GM18505 (cell line): ENCODE data around the gene BAIAP3.
"Not testable (repeated sequence)": the region's sequence is repeated elsewhere in the genome, so short reads cannot be mapped to it uniquely, and the experiment has no call there.

Experiments used
- ATAC-seq: cut with Tn5 transposase; IDR thresholded peaks from one replicate; pipeline ENCODE4 v1.9.1; 2021; ENCODE audit not compliant: unreplicated experiment
- POLR2A ChIP-seq: IDR thresholded peaks from 4 replicates; pipeline ENCODE4 v1.6.1; 2011; ENCODE audit warnings: borderline replicate concordance; ENCODE audit not compliant: insufficient read depth, insufficient read length; ENCODE audit errors: extremely low read depth

BAIAP3 gene, protein sequence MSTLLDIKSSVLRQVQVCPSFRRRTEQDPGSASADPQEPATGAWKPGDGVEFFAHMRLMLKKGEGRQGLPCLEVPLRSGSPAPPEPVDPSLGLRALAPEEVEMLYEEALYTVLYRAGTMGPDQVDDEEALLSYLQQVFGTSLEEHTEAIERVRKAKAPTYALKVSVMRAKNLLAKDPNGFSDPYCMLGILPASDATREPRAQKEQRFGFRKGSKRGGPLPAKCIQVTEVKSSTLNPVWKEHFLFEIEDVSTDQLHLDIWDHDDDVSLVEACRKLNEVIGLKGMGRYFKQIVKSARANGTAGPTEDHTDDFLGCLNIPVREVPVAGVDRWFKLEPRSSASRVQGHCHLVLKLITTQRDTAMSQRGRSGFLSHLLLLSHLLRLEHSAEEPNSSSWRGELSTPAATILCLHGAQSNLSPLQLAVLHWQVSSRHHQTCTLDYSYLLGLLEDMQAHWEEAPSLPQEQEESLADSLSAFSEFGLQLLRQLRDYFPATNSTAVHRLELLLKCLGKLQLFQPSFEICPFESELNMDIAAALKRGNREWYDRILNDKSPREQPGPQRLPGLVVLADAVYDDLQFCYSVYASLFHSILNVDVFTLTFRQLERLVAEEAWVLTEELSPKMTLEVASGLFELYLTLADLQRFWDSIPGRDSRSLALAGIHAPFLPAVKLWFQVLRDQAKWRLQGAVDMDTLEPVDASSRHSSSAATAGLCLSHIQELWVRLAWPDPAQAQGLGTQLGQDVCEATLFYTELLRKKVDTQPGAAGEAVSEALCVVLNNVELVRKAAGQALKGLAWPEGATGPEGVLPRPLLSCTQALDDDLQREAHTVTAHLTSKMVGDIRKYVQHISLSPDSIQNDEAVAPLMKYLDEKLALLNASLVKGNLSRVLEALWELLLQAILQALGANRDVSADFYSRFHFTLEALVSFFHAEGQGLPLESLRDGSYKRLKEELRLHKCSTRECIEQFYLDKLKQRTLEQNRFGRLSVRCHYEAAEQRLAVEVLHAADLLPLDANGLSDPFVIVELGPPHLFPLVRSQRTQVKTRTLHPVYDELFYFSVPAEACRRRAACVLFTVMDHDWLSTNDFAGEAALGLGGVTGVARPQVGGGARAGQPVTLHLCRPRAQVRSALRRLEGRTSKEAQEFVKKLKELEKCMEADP

DNA sequence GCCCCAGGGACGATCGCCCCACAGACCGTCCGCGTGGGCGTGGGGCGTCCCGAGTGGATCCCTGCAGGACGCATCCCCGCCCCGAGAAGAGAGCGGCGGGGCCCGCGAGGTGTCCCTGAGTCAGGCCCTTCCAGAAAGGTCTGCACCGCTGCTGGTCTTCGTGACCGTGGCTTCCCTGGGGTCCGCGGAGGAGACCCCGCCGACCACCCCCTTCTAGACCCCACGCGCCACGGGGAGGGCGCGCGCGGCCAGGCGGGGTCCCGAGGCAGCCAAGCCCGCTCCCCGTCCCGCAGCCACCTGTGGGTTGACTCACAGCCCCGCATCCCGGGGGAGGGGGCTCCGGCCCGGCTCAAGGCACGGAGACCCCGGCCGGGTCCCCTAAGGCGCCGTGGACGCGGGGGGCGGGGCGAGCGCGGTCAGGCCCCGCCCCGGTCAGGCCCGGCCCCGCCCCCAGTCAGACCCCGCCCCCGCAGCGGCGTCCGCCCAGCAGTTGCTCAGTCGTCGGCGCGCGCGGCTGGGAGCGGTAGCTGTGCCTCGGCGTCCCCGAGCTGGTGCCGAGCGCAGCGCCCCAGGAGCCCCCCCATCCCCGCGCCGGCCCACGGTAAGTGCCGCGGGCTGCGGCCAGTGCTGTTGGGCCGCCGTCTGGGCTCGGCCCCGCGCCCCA is at the start of gene BAIAP3:
Gene BAIAP3 (plus strand): TSS at position 497 of the 664 bp plus-strand sequence. CDS start 4,905 bp downstream, outside the sequence.
- no peak for ATAC-seq
- no peak for TF ChIP-seq POLR2A

DNA sequence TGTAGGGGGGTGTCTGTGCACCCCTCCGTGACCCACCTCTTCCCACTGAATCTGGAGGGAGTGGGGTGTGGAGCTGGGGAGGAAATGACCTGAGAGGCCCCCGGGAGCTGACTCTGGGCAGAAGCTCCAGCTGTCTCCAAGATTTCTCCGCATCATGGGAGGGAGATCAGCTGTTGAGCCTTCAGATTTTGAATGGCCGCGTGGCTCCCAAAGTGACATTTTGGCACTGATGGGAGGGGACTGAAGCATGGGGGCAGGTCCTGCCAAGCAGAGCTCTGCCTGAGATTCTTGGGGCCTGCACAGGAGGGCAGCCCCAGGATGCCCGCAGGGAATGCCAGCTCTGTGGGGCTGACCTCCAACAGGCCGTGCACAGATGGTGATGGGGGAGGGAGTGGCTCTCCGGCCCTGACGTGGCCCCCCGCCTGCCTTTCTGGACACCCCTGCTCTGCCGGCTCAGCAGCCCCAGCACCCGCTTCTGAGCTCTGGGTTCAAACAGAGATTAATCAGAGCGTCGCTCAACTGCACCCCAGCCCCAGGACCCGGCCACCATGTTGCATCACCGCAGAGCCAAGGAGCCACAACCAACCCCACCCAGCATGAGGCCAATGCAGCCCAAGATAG is 49.3 kb upstream of the BAIAP3 start:
- ATAC-seq: no peak
- no peak for TF ChIP-seq POLR2A

DNA sequence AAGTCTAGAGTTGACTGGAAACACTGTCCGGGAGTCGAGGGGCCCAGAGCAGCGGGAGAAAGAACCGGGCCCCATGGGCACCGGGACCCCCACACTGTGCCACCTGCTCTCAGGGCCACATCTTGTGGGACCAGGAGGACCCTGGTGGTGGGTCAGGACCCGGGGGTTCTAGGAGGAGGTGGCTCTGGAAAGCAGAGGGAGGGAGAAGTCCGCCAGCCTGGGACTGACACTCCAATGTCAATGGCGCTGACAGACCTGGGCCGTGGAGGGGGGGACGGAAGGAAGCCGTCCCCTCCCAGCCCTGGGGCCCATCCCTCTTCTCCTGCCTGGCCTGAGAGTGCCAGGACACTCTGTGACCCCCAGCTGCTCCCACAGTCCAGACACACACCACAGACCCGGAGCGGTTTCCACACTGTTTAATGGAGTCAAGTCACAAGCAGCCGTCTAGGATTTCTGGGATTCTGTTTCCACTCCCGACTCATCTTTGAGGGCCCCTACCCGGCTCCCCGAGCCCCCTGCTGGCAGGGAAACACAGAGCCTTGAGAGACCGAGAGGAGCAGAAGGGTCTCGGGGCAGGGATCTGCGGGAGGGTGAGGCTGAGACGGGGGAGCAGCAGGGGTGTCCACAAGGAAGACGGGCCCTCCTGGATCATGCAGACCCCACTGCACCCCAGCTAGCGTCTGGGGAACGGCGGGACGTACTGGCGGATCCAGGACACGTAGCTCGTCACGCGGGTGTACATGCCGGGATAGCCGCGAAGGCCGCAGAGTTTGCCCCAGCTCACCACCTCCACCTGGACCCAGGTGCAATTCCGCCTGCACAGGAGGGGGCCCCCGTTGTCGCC is 47.6 kb upstream of the BAIAP3 start:
- no peak for TF ChIP-seq POLR2A
- no peak for ATAC-seq

DNA sequence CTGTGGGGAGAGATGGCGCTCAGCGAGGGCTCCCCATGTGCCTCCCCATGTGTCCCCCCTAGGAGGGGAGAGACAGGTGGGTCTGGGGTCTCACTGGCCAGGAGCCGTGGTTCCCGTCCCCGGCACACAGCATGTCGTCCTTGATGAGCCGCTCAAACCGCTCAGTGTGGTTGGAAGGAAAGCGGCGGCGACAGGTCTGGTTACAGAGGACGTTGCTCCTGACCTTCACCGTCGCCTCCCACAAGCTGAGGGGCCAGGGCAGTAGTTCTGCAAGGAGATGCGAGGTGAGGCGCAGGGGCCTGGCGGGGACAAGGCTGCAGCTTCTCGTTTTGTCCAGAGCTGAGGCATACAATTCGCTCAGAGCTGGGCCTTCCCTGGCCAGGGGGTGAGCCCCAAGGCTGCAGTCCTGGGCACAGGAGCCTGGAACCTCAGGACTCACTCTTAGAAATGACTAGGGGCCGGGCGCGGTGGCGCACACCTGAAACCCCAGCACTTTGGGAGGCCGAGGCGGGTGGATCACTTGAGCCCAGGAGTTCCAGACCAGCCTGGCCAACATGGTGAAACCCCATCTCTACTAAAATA is 46.8 kb upstream of the BAIAP3 start:
- ATAC-seq: no peak
- TF ChIP-seq POLR2A: no peak

DNA sequence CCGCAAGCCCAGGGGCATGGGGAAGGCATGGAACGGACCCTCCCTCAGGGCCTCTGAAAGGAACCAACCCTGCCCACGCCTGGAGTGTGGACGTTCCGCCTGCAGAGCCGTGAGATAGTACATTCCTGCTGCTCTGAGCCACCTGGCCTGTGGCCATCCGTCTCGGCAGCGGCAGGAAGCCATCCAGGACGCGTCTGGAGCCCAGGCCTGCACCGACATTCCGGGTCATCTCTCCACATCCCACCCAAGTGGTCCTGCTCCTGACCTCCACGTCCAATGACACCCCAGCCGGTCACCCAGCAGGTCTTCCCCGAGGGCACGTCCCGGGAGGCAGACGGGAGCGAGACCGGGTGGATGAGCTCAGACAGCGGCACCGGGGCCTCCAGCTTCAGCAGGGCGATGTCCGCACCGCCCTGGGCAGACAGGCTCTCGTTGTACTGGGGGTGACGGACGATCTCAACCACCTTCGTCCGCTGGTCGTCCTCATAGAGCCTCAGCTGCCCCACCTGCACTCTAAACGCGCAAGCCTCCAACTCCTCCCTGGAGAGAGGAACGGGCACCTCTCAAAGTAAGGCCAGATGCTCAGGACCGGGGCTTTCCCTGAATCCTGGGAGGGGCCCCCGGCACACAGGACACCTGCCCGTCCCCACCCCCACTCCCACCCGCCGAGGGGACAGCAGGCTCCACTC is 45.3 kb upstream of the BAIAP3 start:
- no peak for ATAC-seq

DNA sequence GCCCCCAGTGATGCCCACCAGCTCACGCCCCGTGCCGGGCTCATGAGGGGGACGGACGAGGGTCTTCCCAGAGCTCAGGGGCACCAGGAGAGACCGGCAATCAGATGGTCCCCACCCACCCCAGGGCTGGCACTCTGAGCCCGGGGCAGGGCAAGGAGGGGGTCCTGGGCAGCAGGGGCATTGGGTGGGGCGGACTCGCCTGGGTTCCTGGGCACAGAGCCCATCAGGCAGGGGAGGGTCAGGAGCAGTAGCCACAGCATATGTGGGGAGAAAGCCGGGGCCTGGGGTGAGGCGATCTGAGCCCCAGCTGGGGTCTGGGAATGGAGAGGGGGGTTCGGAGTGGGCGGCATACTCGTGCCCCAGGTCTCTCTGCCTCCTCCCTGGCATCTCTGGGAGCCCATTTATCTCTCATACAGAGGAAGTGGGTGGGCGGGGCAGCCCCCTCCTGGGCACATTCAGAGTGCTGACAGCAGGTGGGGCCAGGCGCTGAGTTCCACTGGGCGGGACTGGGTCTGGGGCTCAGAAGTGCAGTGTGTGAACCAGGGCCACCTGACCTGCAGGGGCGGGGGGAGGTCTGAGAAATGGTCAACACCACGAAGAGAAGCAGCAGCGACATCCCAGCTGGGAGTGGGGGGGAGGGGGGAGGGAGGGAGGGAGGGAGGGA is 44.5 kb upstream of the BAIAP3 start:
- ATAC-seq: no peak
- no peak for TF ChIP-seq POLR2A

More for the DNA sequence above, 45.3 kb upstream of the BAIAP3 start:
- no peak for TF ChIP-seq POLR2A

DNA sequence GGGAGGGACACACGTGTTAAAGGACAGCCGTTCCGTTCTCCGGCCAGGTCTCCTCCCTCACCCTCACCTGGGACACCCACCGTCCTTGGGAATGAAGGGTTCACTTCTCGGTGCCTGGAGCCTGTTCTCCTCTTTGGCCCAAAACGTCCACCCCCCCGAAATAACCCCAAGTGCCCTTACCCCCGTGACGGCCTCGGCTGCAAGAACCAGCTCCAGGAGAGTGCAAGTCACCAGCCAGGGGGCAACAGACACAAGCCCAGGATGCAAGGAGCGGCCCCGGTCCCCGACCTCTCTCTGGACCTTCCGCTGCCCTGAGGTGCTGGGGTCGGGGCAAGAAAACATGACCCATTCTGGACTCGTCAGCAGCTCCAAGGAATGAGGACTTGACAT is 44.0 kb upstream of the BAIAP3 start:
- ATAC-seq: no peak
- TF ChIP-seq POLR2A: no peak

DNA sequence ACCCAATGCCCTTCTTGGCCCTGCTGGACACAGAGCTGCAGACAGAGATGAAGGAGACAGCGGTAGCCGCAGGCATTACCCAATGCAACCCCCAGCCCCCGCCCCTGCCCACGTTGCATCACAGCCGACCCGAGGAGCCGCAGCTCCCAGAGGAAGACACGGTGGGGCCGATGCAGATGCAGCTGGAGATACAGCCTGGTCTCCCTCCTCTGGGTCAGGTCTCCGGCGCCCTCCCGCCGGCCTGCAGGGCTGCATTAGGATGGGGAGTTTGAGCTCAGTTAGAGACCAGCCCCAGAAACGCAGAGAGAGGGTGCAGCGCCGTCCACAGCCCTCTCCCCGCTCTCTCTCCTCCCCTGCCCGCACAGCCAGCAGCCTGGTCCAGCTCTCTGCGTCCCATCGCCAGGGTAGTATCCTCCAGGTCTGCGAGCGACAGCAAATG is 43.4 kb upstream of the BAIAP3 start:
- no peak for TF ChIP-seq POLR2A
- no peak for ATAC-seq

DNA sequence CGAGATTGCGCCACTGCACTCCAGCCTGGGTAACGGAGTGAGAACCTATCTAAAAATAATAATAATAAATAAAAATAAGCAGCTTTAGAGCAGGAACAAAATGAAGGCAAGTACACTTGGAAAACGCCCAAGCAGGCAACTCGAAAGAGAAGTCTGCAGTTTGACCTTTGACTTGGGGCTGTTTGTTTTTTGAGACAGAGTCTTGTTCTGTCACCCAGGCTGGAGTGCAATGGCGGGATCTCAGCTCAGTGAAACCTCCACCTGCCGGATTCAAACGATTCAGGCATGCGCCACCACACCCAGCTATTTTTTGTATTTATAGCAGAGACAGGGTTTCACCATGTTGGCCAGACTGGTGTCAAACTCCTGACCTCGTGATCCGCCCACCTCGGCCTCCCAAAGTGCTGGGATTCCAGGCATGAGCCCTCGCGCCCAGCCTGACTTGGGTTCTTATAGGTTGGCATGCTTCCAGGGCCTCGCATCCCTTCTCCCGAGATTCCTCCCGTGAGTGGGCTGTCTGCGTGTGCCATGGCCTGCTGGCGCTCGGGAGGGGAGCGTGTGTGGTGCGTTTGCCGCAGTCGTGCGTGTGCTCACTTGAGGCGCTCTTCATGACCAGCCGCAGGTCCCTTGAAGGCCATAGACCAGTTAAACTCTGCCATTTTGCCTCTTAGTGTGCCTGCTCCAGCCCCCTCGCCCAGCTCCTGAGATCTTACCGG is 42.4 kb upstream of the BAIAP3 start:
- no peak for TF ChIP-seq POLR2A
- no peak for ATAC-seq

DNA sequence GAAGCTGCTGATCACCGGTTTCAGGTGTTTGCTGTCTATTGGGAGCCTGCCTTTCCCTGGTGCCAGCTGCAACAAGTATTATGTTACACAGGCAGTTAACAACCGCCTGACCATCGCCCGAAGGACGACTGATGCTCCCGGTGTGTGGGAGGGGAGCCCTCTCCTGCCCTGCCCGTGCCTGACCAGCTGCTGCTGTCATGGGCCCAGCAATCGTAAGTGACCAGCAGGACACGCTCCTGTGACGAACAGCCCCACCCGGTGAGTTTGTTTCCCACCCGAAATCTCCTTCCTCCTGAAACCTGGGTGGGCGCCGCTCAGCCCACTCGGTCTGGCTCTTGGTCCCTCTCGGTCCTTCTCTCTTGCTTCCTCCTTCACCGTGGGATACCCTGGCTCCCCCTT is 41.9 kb upstream of the BAIAP3 start:
- ATAC-seq: no peak
- TF ChIP-seq POLR2A: no peak

DNA sequence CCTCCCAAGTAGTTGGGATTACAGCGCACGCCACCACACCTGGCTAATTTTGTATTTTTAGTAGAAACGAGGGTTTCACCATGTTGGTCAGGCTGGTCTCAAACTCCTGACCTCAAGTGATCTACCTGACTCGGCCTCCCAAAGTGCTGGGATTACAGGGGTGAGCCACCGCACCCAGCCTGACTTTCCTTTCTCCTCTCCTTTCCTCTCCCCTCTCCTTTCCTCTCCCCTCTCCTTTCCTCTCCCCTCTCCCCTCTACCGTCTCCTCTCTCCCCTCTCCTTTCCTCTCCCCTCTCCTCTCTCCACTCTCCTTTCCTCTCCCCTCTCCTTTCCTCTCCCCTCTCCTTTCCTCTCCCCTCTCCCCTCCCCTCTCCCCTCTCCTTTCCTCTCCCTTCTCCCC is 41.2 kb upstream of the BAIAP3 start:
- ATAC-seq: not testable (repeated sequence)

DNA sequence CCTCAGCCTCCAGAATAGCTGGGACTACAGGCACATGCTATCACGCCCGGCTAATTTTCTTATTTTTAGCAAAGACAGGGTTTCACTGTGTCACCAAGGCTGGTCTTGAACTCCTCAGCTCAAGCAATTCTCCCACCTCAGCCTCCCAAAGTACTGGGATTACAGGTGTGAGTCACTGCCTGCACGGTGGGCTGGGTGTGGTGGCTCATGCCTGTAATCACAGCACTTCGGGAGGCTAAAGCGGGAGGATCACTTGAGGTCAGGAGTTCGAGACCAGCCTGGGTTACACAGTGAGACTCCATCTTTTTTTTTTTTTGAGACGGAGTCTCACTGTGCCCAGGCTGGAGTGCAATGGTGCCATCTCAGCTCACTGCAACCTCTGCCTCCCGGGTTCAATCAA is 40.6 kb upstream of the BAIAP3 start:
- ATAC-seq: not testable (repeated sequence)
